ENCODE data around the gene LHX5.

Gene LHX5

DNA sequence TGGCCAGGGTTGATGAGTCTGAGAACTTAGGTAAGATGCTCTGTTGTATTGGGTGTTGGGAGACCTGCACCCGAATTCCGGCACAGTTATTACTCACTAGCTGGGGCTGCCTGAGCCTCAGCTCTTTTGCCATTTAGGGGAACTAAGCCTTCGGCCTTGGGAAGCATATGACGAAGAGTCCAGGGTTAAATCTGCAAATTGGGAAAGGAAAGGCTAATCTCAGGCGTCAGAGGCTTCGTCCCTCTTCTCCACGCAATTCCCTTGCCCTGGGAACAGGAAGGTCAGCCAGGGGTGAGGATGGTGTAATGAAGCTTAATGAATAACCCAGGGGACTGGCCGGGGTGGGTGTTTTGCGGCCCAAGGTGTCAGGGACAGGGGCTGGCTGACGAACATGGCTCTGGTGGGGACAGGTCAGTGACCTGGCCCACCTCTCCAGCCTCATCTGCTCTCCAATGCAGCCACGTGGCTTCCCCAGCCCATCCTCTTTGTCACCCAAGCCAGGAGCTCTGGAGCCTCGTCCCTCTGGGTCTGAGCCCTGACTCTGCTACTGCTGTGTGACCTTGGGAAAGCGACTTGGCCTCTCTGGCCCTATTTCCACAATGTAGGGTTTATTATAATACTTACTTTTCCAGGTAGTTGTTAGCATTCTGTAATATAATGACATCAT, 53.3 kb downstream of the LHX5 start:
- Histone ChIP-seq H3K79me1 (replicated peaks; ENCODE audit: low read length, poor library complexity, severe bottlenecking) (peaks cover 5% of the 10 kb centered on the region), H3K4me2 (ENCODE audit: low read length, poor library complexity, severe bottlenecking) (no peak overlapping the region), H3K4me3 (ENCODE audit: insufficient read depth in 1 of 2, low read depth in 1 of 2, low read length in 2 of 2) (no peak overlapping the region), H4K8ac (ENCODE audit: low read length) (no peak overlapping the region), H3K36me3 (ENCODE audit: control insufficient read depth in 1 of 2, insufficient read depth in 2 of 2, low read depth in 1 of 2, low read length in 2 of 2) (no peaks in the 10 kb centered on the region), H3K9me3 (ENCODE audit: control insufficient read depth, low read length) (no peaks in the 10 kb centered on the region), H3K27ac (ENCODE audit: low read length, poor library complexity, severe bottlenecking) (no peak overlapping the region), H3K23ac (ENCODE audit: low read length in 2 of 2) (no peak overlapping the region), H2AK5ac (ENCODE audit: low read length, severe bottlenecking) (no peak overlapping the region), H3K4ac (ENCODE audit: low read depth in 1 of 2, low read length in 2 of 2) (no peak overlapping the region), H4K91ac (ENCODE audit: low read length) (peak overlapping the region; percentile 18), H2BK120ac (ENCODE audit: low read depth, low read length) (no peak overlapping the region), H3K14ac (ENCODE audit: low read length in 2 of 2) (no peak overlapping the region), H2BK12ac (ENCODE audit: low read length in 2 of 2) (no peak overlapping the region), H3K9ac (ENCODE audit: low read length) (no peak overlapping the region), H3K27me3 (ENCODE audit: control insufficient read depth in 1 of 2, insufficient read depth in 1 of 2, low read length in 2 of 2) (peaks cover 0 to 2% of the 10 kb centered on the region in 2 experiments), H2AFZ (ENCODE audit: low read depth, low read length) (no peak overlapping the region), H3K4me1 (ENCODE audit: control insufficient read depth, insufficient read depth, low read depth, low read length) (peaks cover 22% of the 10 kb centered on the region), H2BK5ac (ENCODE audit: low read depth, low read length, poor library complexity, severe bottlenecking) (no peak overlapping the region), H3K18ac (ENCODE audit: low read depth in 1 of 2, low read length in 2 of 2) (no peak overlapping the region), H2BK15ac (ENCODE audit: low read depth, poor library complexity, severe bottlenecking) (no peak overlapping the region)
- WGBS = 69% methylated on average over 11 of the region's 13 CpGs
- no peak for DNase-seq

DNA sequence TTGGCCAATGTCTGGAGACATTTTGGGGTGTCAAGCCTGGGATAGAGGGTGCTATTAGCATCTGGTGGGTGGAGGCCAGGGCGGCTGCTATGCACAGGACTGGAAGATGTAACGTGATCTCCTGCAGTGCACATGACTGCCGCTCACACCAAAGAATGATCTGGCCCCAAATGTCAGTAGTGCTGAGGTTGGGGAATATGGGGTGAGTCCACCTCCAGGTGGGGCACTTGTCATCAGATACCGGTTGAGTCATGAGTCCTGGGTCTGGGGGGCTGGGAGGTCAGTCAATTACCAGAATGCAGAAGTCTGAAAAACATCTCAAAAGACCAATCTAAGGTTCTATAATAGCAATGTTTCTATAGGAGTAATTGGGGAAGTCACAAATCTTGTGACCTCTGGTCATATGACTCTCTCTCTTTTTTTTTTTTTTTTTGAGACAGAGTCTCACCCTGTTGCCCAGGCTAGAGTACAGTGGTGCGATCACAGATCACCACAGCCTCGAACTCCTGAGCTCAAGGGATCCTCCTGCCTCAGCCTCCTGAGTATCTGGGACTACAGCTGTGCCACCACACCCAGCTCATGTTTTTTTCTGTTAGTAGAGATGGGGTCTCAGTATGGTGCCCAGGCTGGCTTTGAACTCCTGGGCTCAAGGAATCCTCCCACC, 55.4 kb downstream of the LHX5 start:
- Histone ChIP-seq H2AK5ac (ENCODE audit: low read length, severe bottlenecking) (no peak overlapping the region), H3K79me1 (replicated peaks; ENCODE audit: low read length, poor library complexity, severe bottlenecking) (no peaks in the 10 kb centered on the region), H3K9me3 (ENCODE audit: control insufficient read depth, low read length) (no peaks in the 10 kb centered on the region), H3K23ac (ENCODE audit: low read length in 2 of 2) (no peak overlapping the region), H3K4me1 (ENCODE audit: control insufficient read depth, insufficient read depth, low read depth, low read length) (peaks cover 14% of the 10 kb centered on the region), H3K27me3 (ENCODE audit: control insufficient read depth in 1 of 2, insufficient read depth in 1 of 2, low read length in 2 of 2) (peaks cover 0 to 2% of the 10 kb centered on the region in 2 experiments), H4K8ac (ENCODE audit: low read length) (no peak overlapping the region), H4K91ac (ENCODE audit: low read length) (no peak overlapping the region), H2BK12ac (ENCODE audit: low read length in 2 of 2) (no peak overlapping the region), H2BK15ac (ENCODE audit: low read depth, poor library complexity, severe bottlenecking) (no peak overlapping the region), H3K27ac (ENCODE audit: low read length, poor library complexity, severe bottlenecking) (no peak overlapping the region), H3K36me3 (ENCODE audit: control insufficient read depth in 1 of 2, insufficient read depth in 2 of 2, low read depth in 1 of 2, low read length in 2 of 2) (no peaks in the 10 kb centered on the region), H2AFZ (ENCODE audit: low read depth, low read length) (no peak overlapping the region), H3K18ac (ENCODE audit: low read depth in 1 of 2, low read length in 2 of 2) (no peak overlapping the region), H3K14ac (ENCODE audit: low read length in 2 of 2) (no peak overlapping the region), H2BK5ac (ENCODE audit: low read depth, low read length, poor library complexity, severe bottlenecking) (no peak overlapping the region), H2BK120ac (ENCODE audit: low read depth, low read length) (no peak overlapping the region), H3K4ac (ENCODE audit: low read depth in 1 of 2, low read length in 2 of 2) (no peak overlapping the region), H3K4me2 (ENCODE audit: low read length, poor library complexity, severe bottlenecking) (no peak overlapping the region), H3K4me3 (ENCODE audit: insufficient read depth in 1 of 2, low read depth in 1 of 2, low read length in 2 of 2) (no peak overlapping the region), H3K9ac (ENCODE audit: low read length) (no peak overlapping the region)
- no peak for DNase-seq
- 69% methylated on average over 5 of the region's 6 CpGs for WGBS

DNA sequence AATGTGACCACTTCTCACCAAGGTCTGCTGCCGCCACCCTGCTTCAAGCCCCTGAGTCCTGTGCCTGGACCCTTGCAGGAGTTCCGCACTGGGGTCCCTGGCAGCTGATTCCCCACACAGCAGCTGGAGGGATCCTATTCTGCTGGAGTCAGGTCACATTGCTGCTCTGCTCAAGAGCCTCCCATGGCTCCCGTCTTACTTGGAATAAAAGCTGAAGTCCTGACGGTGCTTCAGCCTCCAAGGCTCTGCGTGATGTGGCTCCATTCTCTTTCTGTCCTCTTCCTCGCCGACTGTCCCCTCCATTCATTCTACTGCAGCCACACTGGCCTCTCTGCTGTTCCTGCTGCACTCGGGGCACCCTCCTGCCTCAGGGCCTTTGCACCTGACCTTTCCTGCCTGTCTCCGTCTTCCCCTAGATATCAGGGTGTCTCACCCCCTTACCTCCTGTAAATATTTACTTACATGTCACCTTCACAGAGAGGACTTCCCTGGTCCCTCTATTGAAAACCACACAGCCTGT, 57.1 kb downstream of the LHX5 start:
- Histone ChIP-seq H3K4me1 (ENCODE audit: control insufficient read depth, insufficient read depth, low read depth, low read length) (peaks cover 14% of the 10 kb centered on the region), H3K27ac (ENCODE audit: low read length, poor library complexity, severe bottlenecking) (no peak overlapping the region), H3K9me3 (ENCODE audit: control insufficient read depth, low read length) (no peaks in the 10 kb centered on the region), H3K9ac (ENCODE audit: low read length) (no peak overlapping the region), H4K8ac (ENCODE audit: low read length) (no peak overlapping the region), H2AK5ac (ENCODE audit: low read length, severe bottlenecking) (no peak overlapping the region), H2BK12ac (ENCODE audit: low read length in 2 of 2) (no peak overlapping the region), H2AFZ (ENCODE audit: low read depth, low read length) (no peak overlapping the region), H3K14ac (ENCODE audit: low read length in 2 of 2) (no peak overlapping the region), H2BK120ac (ENCODE audit: low read depth, low read length) (no peak overlapping the region), H3K4me3 (ENCODE audit: insufficient read depth in 1 of 2, low read depth in 1 of 2, low read length in 2 of 2) (no peak overlapping the region), H2BK5ac (ENCODE audit: low read depth, low read length, poor library complexity, severe bottlenecking) (no peak overlapping the region), H3K4me2 (ENCODE audit: low read length, poor library complexity, severe bottlenecking) (no peak overlapping the region), H3K36me3 (ENCODE audit: control insufficient read depth in 1 of 2, insufficient read depth in 2 of 2, low read depth in 1 of 2, low read length in 2 of 2) (no peaks in the 10 kb centered on the region), H3K4ac (ENCODE audit: low read depth in 1 of 2, low read length in 2 of 2) (no peak overlapping the region), H3K23ac (ENCODE audit: low read length in 2 of 2) (no peak overlapping the region), H4K91ac (ENCODE audit: low read length) (no peak overlapping the region), H3K18ac (ENCODE audit: low read depth in 1 of 2, low read length in 2 of 2) (no peak overlapping the region), H2BK15ac (ENCODE audit: low read depth, poor library complexity, severe bottlenecking) (no peak overlapping the region), H3K27me3 (ENCODE audit: control insufficient read depth in 1 of 2, insufficient read depth in 1 of 2, low read length in 2 of 2) (peaks cover 0 to 2% of the 10 kb centered on the region in 2 experiments), H3K79me1 (replicated peaks; ENCODE audit: low read length, poor library complexity, severe bottlenecking) (no peaks in the 10 kb centered on the region)
- DNase-seq = no peak
- 92% methylated on average over 9 of the region's 9 CpGs for WGBS

DNA sequence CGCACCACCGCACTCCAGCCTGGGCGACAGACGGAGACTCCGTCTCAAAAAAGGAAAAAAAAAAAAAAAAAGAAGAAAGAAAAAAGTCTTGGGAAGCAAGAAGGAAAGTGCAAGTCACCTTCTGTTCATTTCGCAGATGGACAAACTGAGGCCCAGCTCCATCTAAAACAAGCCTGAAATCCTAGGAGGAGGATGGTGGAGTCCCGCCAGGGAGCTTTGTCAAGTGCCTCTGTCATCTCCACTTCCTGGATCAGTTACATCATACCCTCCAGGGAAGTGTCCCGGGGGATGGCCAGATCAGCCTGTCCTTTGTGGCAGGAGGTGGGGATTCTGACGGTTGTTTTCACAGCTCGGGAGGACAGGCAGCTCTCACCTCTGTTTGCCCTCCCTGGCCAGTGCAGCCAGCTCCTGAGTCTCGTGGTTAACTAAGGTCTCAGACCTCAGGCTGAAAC, 58.2 kb downstream of the LHX5 start:
- Histone ChIP-seq H3K18ac (ENCODE audit: low read depth in 1 of 2, low read length in 2 of 2) (peak overlapping the region in 1 of 2 experiments; percentile 6), H2AFZ (ENCODE audit: low read depth, low read length) (no peak overlapping the region), H2BK15ac (ENCODE audit: low read depth, poor library complexity, severe bottlenecking) (no peak overlapping the region), H2BK5ac (ENCODE audit: low read depth, low read length, poor library complexity, severe bottlenecking) (no peak overlapping the region), H2BK12ac (ENCODE audit: low read length in 2 of 2) (no peak overlapping the region), H4K91ac (ENCODE audit: low read length) (no peak overlapping the region), H3K4me3 (ENCODE audit: insufficient read depth in 1 of 2, low read depth in 1 of 2, low read length in 2 of 2) (no peak overlapping the region), H2BK120ac (ENCODE audit: low read depth, low read length) (no peak overlapping the region), H3K36me3 (ENCODE audit: control insufficient read depth in 1 of 2, insufficient read depth in 2 of 2, low read depth in 1 of 2, low read length in 2 of 2) (no peaks in the 10 kb centered on the region), H3K4me1 (ENCODE audit: control insufficient read depth, insufficient read depth, low read depth, low read length) (peaks cover 13% of the 10 kb centered on the region), H3K23ac (ENCODE audit: low read length in 2 of 2) (no peak overlapping the region), H3K9ac (ENCODE audit: low read length) (no peak overlapping the region), H3K79me1 (replicated peaks; ENCODE audit: low read length, poor library complexity, severe bottlenecking) (no peaks in the 10 kb centered on the region), H3K27ac (ENCODE audit: low read length, poor library complexity, severe bottlenecking) (no peak overlapping the region), H3K4me2 (ENCODE audit: low read length, poor library complexity, severe bottlenecking) (no peak overlapping the region), H4K8ac (ENCODE audit: low read length) (no peak overlapping the region), H3K4ac (ENCODE audit: low read depth in 1 of 2, low read length in 2 of 2) (no peak overlapping the region), H3K9me3 (ENCODE audit: control insufficient read depth, low read length) (no peaks in the 10 kb centered on the region), H3K14ac (ENCODE audit: low read length in 2 of 2) (no peak overlapping the region), H2AK5ac (ENCODE audit: low read length, severe bottlenecking) (no peak overlapping the region), H3K27me3 (ENCODE audit: control insufficient read depth in 1 of 2, insufficient read depth in 1 of 2, low read length in 2 of 2) (peaks cover 0 to 2% of the 10 kb centered on the region in 2 experiments)
- 59% methylated on average over 11 of the region's 11 CpGs for WGBS
- peak; percentile 32 for DNase-seq

Measured in mesenchymal stem cell (in vitro differentiated cells and primary cell).